Renal pelvis (tissue), 4 donors: ENCODE measurements around the gene CD86. TPM values are rescaled to one million over a fixed set of nuclear protein-coding genes. Genes with fewer than 3 reads are reported as not detected.
"Not testable (repeated sequence)": the region's sequence is repeated elsewhere in the genome, so short reads cannot be mapped to it uniquely, and the experiment has no call there.

Experiments used
- DNase-seq: peaks from one replicate; pipeline ENCODE4 v3.0.0-alpha.2; 2013
- polyA plus RNA-seq, 3 donors: library from polyadenylated mRNA; unstranded; fragments of 120-200 nt; gene quantifications; one replicate each; pipeline ENCODE4 v1.2.1, GENCODE V29; 2013; ENCODE audit not compliant: insufficient read length in 3 of 3

CD86 gene
- polyA plus RNA-seq, 3 donors, result 1.1 to 1.5 (median 1.3) TPM

DNA sequence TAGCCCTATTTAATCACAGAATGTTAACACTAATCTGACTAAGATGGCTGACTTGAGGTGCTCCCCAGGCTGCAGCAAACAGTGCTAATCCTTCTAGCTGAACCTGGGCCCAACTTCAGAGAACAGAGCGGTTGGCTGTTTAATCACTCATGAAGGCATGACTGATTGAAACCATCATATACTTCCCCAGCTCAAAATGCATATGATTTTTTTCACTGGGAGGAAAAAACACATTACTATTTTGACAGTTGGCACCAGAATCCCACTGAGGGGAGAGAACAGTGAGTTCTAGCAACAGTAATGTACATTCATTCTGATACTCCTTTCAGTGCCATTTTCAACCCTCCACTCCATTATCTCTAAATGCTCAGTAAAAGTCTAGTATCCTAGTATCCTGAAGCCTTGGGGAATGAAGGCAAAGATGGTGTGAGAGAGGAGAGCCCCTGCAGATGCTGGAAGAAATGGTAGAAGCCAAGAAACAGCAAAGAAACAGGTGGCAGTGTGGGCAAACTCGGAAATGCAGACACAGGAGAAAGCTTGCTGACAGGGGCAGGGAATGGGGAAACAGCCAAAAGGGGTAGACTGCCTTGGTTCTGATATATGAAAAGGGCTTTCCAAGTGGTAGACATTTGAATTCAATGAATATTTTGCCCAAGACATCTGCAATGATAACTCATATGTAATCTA is 93.9 kb downstream of the CD86 start:
- no peak for DNase-seq

DNA sequence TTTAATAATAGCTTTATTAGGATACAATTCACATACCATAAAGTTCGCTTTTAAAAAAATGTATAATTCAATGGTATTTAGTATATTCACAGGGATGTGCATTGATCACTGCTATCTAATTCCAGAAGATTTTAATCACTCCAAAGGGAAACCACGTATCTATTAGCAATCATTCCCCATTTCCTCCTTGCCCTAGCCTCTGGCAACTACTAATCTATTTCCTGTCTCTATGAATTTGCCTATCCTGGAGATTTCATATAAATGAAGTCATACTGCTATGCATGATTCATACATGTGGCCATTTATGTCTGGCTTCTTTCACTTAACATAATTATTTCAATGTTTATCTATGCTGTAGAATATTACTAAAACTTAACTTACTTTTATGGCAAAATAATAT is 96.3 kb downstream of the CD86 start:
- DNase-seq, result no peak

DNA sequence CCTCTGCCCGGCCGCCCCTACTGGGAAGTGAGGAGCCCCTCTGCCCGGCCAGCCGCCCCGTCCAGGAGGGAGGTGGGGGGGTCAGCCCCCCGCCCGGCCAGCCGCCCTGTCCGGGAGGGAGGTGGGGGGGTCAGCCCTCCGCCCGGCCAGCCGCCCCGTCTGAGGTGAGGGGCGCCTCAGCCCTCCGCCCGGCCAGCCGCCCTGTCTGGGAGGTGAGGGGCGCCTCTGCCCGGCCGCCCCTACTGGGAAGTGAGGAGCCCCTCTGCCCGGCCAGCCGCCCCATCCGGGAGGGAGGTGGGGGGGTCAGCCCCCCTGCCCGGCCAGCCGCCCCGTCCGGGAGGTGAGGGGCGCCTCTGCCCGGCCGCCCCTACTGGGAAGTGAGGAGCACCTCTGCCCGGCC is 109.8 kb downstream of the CD86 start:
- not testable (repeated sequence) for DNase-seq

DNA sequence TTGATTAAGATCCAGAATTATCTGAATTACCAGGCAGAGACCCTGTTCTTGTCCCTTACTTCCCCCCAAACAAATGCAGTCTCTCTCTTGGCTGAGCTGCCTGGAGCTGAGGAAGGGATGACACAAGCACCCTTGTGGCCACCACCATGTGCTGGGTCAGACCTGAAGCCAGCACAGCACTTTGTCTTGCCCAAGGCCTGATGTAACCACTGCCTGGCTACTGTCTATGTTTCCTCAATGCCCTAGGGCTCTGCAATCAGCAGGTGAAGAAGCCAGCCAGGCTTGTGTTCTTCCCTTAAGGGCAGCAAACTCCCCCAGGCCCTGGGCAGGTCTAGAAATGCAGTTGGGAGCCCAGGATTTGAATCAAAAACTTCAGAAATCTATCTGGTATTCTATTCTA is 112.5 kb downstream of the CD86 start:
- no peak for DNase-seq

DNA sequence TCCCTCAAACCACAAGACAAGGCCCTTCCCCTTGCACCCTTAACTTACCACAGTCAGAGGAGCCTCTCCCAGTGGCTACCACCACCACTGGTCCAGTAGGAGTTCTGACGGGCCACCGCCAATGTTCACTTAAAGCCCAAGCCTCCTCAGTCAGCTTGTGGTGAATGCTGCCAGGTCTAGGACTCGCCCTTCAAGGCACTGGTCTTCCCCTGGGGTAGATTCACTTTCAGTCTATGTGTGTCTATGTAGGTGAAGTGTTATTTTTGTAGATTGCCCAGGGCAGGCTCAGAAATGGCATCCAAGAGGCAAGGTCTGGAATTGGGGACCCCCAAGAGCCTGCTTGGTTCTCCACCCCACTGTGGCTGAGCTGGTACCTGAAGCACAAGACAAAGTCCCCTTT is 112.9 kb downstream of the CD86 start:
- DNase-seq, result no peak

DNA sequence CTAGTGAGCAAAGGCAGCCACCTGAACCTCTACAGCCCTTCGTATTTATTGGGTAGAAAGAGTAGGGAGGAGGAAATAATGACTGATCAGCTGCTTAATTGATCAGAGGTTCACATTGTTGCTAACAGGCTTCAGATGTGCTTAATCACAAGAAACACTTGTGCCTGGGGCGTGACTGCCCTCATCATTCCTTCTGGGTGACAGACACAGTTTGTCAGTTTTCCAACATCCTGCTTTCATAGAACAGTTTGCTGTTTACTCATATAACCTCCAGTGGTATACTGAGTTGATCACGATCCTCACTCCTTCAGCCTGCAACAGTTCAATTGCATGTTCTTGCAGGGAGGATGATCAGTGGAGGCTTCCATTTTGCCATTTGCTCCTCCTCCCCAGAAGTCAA is 114.7 kb downstream of the CD86 start:
- no peak for DNase-seq

Other genes with a start within 250 kb of the CD86 start
- gene IQCB1, start 220.3 kb upstream of the CD86 start, polyA plus RNA-seq, result 10 to 100 TPM; 27.7 to 52.2 (median 40.0) TPM
- gene EAF2, start 220.2 kb upstream of the CD86 start, polyA plus RNA-seq, result 1 to 10 TPM; 7.9 to 8.8 (median 7.9) TPM
- gene SLC15A2, start 161.0 kb upstream of the CD86 start, polyA plus RNA-seq, result 10 to 100 TPM in 2 of 3 donors, 1 to 10 TPM in 1; 8.3 to 22.0 (median 15.8) TPM
- 1 to 10 TPM; 6.7 to 9.5 (median 8.5) TPM for gene ILDR1, start 33.1 kb upstream of the CD86 start, polyA plus RNA-seq
- 10 to 100 TPM; 23.5 to 30.7 (median 28.2) TPM for gene CASR, start 128.3 kb downstream of the CD86 start, polyA plus RNA-seq